Right lobe of liver (tissue), 4 donors: ENCODE measurements around the gene MYO5A.

Source experiments
- CTCF ChIP-seq, 4 donors: fragments of 200-600 bp in 3 of 4; fragments of 450-650 bp in 1 of 4; IDR thresholded peaks; one replicate each; pipeline versions ENCODE4 v1.5.1 to v1.8.0; 2016 to 2022; ENCODE audit warnings: antibody characterized with exemption in 4 of 4, mild to moderate bottlenecking in 2 of 4
- POLR2A ChIP-seq: fragments of 450-650 bp; IDR thresholded peaks from one replicate; pipeline ENCODE4 v1.6.1; 2017; ENCODE audit warnings: antibody characterized with exemption, mild to moderate bottlenecking
- donor health status: DM: no; HTN: no; CAD: no.
- donor health status: DM: no; HTN: no; CAD: no.
- donor health status: DM: no; HTN: yes; CAD: no.

GRCh38 chr15:52306270-52306669, 222.4 kb downstream of the MYO5A start:
- TF ChIP-seq POLR2A (no peak), CTCF (IDR thresholded peaks at IDR 0.05) (no peak)
